NB4 (cell line): ENCODE data around the gene ITIH6.

Experiments
- DNase-seq: peaks from one replicate; pipeline ENCODE4 v3.0.0; 2010; ENCODE audit warnings: low read depth
- H3K4me3 ChIP-seq: one replicate; pipeline ENCODE4 v1.5.1; 2011; ENCODE audit warnings: mild to moderate bottlenecking, low read depth, low read length, moderate library complexity
- CTCF ChIP-seq: IDR thresholded peaks from one replicate; pipeline ENCODE4 v1.5.1; 2012; ENCODE audit warnings: low read depth, low read length
- MAX ChIP-seq: IDR thresholded peaks from 2 replicates; pipeline ENCODE4 v1.6.1; 2011; ENCODE audit warnings: low read depth, low read length
- MYC ChIP-seq: IDR thresholded peaks from 2 replicates; pipeline ENCODE4 v1.6.1; 2011; ENCODE audit warnings: low read depth, low read length
- POLR2A ChIP-seq: IDR thresholded peaks from 2 replicates; pipeline ENCODE4 v1.6.1; 2011; ENCODE audit warnings: mild to moderate bottlenecking; ENCODE audit not compliant: insufficient read length; ENCODE audit errors: extremely low read depth

ITIH6 gene

DNA sequence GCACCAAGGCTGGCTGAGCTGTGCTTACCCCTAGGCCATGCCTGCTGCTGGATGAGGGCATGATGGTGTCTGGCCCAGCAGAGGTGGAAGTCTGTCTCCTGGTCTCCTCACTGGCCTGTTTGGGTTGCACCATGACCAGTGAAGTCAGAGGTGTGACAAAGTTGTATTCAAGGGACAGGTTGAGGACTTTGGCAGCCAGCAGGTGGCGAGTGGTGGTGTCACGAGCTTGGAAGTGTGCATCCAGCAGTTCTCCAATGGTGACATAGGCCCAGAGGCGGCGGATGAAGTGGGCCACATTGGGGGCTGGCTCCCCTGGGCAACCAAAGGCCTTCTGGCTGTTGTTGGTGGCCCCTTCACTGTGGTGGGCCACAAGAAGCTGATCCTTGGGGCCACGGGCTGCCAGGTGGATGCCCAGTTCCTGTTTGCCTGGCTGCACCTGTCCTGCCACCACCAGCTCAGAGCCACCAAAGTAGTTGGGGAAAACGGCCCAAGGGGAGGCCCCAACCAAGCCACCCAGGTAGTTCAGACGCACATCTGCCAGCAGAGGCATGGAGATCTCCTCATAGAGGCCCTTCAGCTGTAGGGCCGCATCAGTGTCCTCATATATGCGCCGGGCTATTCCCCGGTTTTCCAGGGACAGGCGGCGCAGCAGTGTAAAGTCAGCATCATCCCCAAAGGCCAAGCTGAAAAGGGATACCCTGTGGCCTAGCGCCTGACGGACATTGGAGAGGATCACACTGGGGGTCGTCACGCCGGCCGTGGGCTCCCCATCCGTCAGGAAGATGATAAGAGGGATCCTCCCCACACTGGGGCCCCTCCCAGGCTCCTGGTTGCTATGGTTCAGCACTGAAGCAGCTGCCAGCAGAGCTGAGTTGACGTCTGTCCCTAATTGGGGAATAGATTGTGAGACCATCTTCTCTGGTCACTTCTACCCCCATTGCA is 39.7 kb downstream of the ITIH6 start:
- no peak for TF ChIP-seq CTCF
- no peak for TF ChIP-seq POLR2A
- no peak for TF ChIP-seq MAX
- no peak for TF ChIP-seq MYC
- DNase-seq = no peak
- no peak overlapping the region for H3K4me3 ChIP-seq

DNA sequence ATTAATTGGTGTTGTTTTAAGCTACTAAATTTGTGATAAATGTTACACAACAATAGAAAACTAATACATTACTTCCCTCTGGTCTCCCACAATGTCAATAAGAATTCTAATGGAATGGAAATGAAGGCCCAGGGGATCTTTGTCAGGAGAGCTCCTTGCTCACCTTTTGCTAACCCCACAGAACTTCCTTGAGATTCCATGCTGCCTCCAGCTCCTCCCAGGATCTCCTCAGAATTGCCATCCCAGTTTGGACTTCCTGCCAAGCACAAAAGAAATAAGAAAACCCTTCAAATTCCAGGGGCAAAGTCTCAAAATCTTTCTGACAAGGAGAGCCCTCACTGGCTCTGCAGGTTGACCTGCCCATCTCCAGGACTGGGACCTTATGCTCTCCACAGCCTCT is 43.2 kb downstream of the ITIH6 start:
- H3K4me3 ChIP-seq = no peak overlapping the region
- DNase-seq = no peak
- TF ChIP-seq MAX (no peak), POLR2A (no peak), CTCF (no peak), MYC (no peak)

DNA sequence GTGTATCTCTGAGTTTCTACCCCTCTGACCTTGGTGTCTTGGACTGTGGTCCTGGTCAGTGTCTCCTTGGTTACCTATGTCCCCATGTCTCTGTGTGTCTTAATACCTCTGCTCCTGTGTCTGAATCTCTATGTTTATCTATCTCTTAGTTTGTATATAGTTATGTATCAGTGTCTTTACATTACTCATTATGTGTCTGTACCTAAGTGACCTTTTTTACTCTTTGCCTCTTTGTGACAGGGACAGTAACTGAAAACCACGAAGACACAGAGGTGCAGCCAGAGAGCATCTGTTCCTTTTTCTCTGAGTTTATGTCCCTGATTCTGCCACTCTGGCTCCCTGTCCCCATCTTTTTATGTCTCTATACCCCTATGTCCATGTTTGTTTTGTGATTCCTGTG is 49.4 kb downstream of the ITIH6 start:
- no peak for DNase-seq
- H3K4me3 ChIP-seq = no peak overlapping the region
- no peak for TF ChIP-seq CTCF
- TF ChIP-seq POLR2A = no peak
- no peak for TF ChIP-seq MYC
- no peak for TF ChIP-seq MAX

DNA sequence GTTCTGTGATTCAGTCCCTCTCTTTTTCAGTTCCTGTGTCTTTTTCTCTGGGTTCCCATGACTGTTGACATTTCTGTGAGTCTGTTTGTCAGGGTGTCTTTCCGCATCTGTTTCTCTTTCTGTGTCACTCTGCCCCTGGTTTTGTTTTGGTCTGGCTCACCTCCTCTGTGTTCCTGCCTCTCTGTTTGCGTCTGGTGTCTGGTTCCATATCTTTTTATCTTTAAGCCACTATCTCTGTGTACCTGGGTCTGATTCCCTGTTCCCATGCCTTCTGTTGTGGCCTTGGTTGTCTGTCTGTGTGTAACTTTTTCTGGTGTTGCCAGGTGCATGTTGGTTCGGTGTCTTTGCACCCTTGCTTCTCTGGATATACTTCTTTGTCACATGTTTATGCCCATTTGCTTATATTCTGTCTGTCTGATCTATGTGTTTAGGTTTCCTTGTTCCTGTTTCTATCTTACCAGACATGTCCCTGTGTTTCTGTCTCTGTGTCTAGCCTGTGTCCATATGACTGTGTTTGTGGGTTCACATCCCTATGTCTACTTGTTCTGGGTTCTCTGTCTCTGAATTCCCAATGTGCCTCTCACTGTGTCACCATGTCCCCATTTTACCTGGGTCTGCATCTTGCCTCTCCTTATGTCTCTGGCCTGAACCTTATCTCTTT is 50.2 kb downstream of the ITIH6 start:
- no peak for DNase-seq
- TF ChIP-seq CTCF = no peak
- no peak for TF ChIP-seq MYC
- TF ChIP-seq POLR2A = no peak
- no peak for TF ChIP-seq MAX
- no peak overlapping the region for H3K4me3 ChIP-seq

GRCh38 chrX:54746928-54747327 is 51.1 kb downstream of the ITIH6 start:
- DNase-seq = no peak
- no peak overlapping the region for H3K4me3 ChIP-seq
- TF ChIP-seq CTCF (no peak), MAX (no peak), MYC (no peak)
